H1 (cell line): Measurements from ENCODE around the gene LCAT. TPM values are rescaled to one million over a fixed set of nuclear protein-coding genes. Genes with fewer than 3 reads are reported as not detected.

Experiments used
- CTCF ChIA-PET: fragments of 300-600 bp; sonication (Branson Sonifier 250); formaldehyde crosslinking; loops from one replicate; lab custom pipeline; 2021; ENCODE audit not compliant: partially characterized antibody; lab: Charles Lee
- POLR2A ChIA-PET: fragments of 300-600 bp; sonication (Branson Sonifier 250); formaldehyde crosslinking; loops from one replicate; lab custom pipeline; 2021; ENCODE audit warnings: inconsistent platforms; ENCODE audit not compliant: partially characterized antibody; lab: Charles Lee
- DNase-seq, 2 experiments: peaks; one replicate each; pipeline versions ENCODE4 v3.0.0 to v3.0.0-alpha.2; 2010 to 2022; ENCODE audit warnings: low spot score in 2 of 2, low read depth in 1 of 2, mixed read lengths in 1 of 2
- FAIRE-seq: peaks from 2 replicates; lab custom pipeline; 2011; peaks lifted over from hg19 to GRCh38; lab: Jason Lieb, UNC
- H2AFZ ChIP-seq: 2 replicates; pipeline ENCODE4 v1.8.1; 2012; ENCODE audit warnings: low read length, inconsistent platforms
- H2AK5ac ChIP-seq: 2 replicates; pipeline ENCODE4 v1.6.1; 2013; ENCODE audit warnings: low read depth, low read length
- H2BK120ac ChIP-seq: replicated peaks from 2 replicates; pipeline ENCODE3; 2013; ENCODE audit warnings: low read depth, low read length, inconsistent platforms
- H2BK12ac ChIP-seq: 2 replicates; pipeline ENCODE4 v1.6.1; 2013; ENCODE audit warnings: low read depth, low read length
- H2BK15ac ChIP-seq: 2 replicates; pipeline ENCODE4 v1.6.1; 2013; ENCODE audit warnings: low read length
- H2BK20ac ChIP-seq: 2 replicates; pipeline ENCODE4 v1.6.1; 2013; ENCODE audit warnings: low read length
- H2BK5ac ChIP-seq: 2 replicates; pipeline ENCODE4 v1.6.1; 2013; ENCODE audit warnings: low read depth, low read length
- H3K14ac ChIP-seq: 2 replicates; pipeline ENCODE4 v1.6.1; 2013; ENCODE audit warnings: inconsistent platforms; ENCODE audit not compliant: insufficient read length
- H3K18ac ChIP-seq: 2 replicates; pipeline ENCODE4 v1.6.1; 2013; ENCODE audit warnings: low read length; ENCODE audit errors: extremely low read depth
- H3K23ac ChIP-seq: 2 replicates; pipeline ENCODE4 v1.6.1; 2013; ENCODE audit warnings: inconsistent platforms; ENCODE audit not compliant: insufficient read length
- H3K23me2 ChIP-seq: 2 replicates; pipeline ENCODE4 v1.6.1; 2013; ENCODE audit warnings: low read depth, low read length
- H3K27ac ChIP-seq: 2 replicates; pipeline ENCODE4 v1.6.1; 2011; ENCODE audit warnings: low read depth, low read length, inconsistent platforms
- H3K27me3 ChIP-seq, 4 experiments: replicated peaks in 1 of 4; 1 replicate in 1 of 4; 2 replicates in 3 of 4; pipeline versions ENCODE4 v1.6.1 to v1.8.1; 2011 to 2013; ENCODE audit warnings: low read length in 3 of 4, mild to moderate bottlenecking in 3 of 4, inconsistent platforms in 2 of 4, mixed read lengths in 2 of 4, moderate library complexity in 1 of 4; ENCODE audit not compliant: control insufficient read depth in 3 of 4, insufficient read depth in 3 of 4; ENCODE audit errors: extremely low read depth in 1 of 4
- H3K36me3 ChIP-seq, 4 experiments: 2 replicates each; pipeline versions ENCODE4 v1.6.1 to v1.8.1; 2011 to 2013; ENCODE audit warnings: mild to moderate bottlenecking in 4 of 4, low read length in 3 of 4, moderate library complexity in 2 of 4, control low read depth in 1 of 4, inconsistent platforms in 1 of 4; ENCODE audit not compliant: insufficient read depth in 4 of 4, control insufficient read depth in 2 of 4
- H3K4ac ChIP-seq: replicated peaks from 2 replicates; pipeline ENCODE3; 2013; ENCODE audit warnings: low read length, low read depth, mixed read lengths, inconsistent platforms; ENCODE audit not compliant: insufficient read length
- H3K4me1 ChIP-seq, 4 experiments: replicated peaks in 1 of 4; 1 replicate in 1 of 4; 2 replicates in 3 of 4; pipeline versions ENCODE4 v1.6.1 to v1.8.1; 2011 to 2013; ENCODE audit warnings: low read length in 3 of 4, inconsistent platforms in 2 of 4, mixed read lengths in 1 of 4; ENCODE audit not compliant: insufficient read depth in 4 of 4, control insufficient read depth in 3 of 4
- H3K4me2 ChIP-seq, 2 experiments: 2 replicates each; pipeline versions ENCODE4 v1.6.1 to v1.8.1; 2011 to 2013; ENCODE audit warnings: low read depth in 2 of 2, low read length in 2 of 2, control low read depth in 1 of 2, inconsistent platforms in 1 of 2, mild to moderate bottlenecking in 1 of 2; ENCODE audit not compliant: insufficient read depth in 1 of 2
- H3K4me3 ChIP-seq, 4 experiments: fragments of 200-600, 300-600 bp in 1 of 4; sonication (generic), shearing (Covaris generic), sonication (Bioruptor Twin) in 1 of 4; 2 replicates each; pipeline versions ENCODE4 v1.5.1 to v1.8.1; 2011 to 2016; ENCODE audit warnings: low read length in 4 of 4, low read depth in 3 of 4, control low read depth in 2 of 4, inconsistent platforms in 2 of 4, mild to moderate bottlenecking in 2 of 4, mixed read lengths in 1 of 4, moderate library complexity in 1 of 4; ENCODE audit not compliant: insufficient read depth in 2 of 4; ENCODE audit errors: extremely low read depth in 1 of 4
- H3K56ac ChIP-seq: replicated peaks from 2 replicates; pipeline ENCODE3; 2013; ENCODE audit warnings: low read depth, mild to moderate bottlenecking, mixed read lengths, low read length, inconsistent platforms; ENCODE audit not compliant: insufficient read length
- H3K79me1 ChIP-seq: 2 replicates; pipeline ENCODE4 v1.6.1; 2013; ENCODE audit warnings: low read depth, low read length, control low read depth
- H3K79me2 ChIP-seq, 2 experiments: 2 replicates each; pipeline versions ENCODE4 v1.6.1 to v1.8.1; 2012 to 2013; ENCODE audit warnings: low read length in 2 of 2, mild to moderate bottlenecking in 2 of 2, inconsistent platforms in 1 of 2; ENCODE audit not compliant: insufficient read depth in 2 of 2, control insufficient read depth in 1 of 2
- H3K9ac ChIP-seq, 4 experiments: replicated peaks in 1 of 4; 1 replicate in 1 of 4; 2 replicates in 3 of 4; pipeline versions ENCODE4 v1.6.1 to v1.8.1; 2011 to 2013; ENCODE audit warnings: low read depth in 3 of 4, low read length in 3 of 4, control low read depth in 2 of 4, mild to moderate bottlenecking in 2 of 4, moderate library complexity in 2 of 4, inconsistent platforms in 1 of 4; ENCODE audit errors: extremely low read depth in 1 of 4
- H3K9me3 ChIP-seq, 2 experiments: 2 replicates each; pipeline versions ENCODE4 v1.6.1 to v1.8.1; 2012 to 2013; ENCODE audit warnings: mild to moderate bottlenecking in 2 of 2, moderate library complexity in 2 of 2, control low read depth in 1 of 2, inconsistent platforms in 1 of 2, low read depth in 1 of 2, low read length in 1 of 2, mixed read lengths in 1 of 2; ENCODE audit not compliant: insufficient read depth in 2 of 2
- H4K20me1 ChIP-seq, 2 experiments: replicated peaks in 1 of 2; 2 replicates each; pipeline versions ENCODE3 to v1.8.1; 2011 to 2013; ENCODE audit warnings: inconsistent platforms in 2 of 2, low read length in 2 of 2, mild to moderate bottlenecking in 1 of 2; ENCODE audit not compliant: insufficient read depth in 2 of 2, control insufficient read depth in 1 of 2
- H4K5ac ChIP-seq: 2 replicates; pipeline ENCODE4 v1.6.1; 2013; ENCODE audit warnings: low read length, low read depth, mixed read lengths, inconsistent platforms; ENCODE audit not compliant: insufficient read length
- H4K8ac ChIP-seq: 2 replicates; pipeline ENCODE4 v1.8.0; 2013; ENCODE audit warnings: mild to moderate bottlenecking, moderate library complexity, low read length, inconsistent platforms; ENCODE audit not compliant: insufficient read depth; ENCODE audit errors: extremely low read depth
- H4K91ac ChIP-seq: replicated peaks from 2 replicates; pipeline ENCODE3; 2013; ENCODE audit warnings: low read length, mixed read lengths, inconsistent platforms; ENCODE audit not compliant: insufficient read length
- CBX5 ChIP-seq: fragments of 300-800, 300-1000 bp; sonication (generic); IDR thresholded peaks from 2 replicates; pipeline ENCODE4 v1.7.1; 2016; ENCODE audit warnings: antibody characterized with exemption, low read length, low read depth
- EGR1 ChIP-seq: IDR thresholded peaks from 2 replicates; pipeline ENCODE4 v1.6.1; 2011; ENCODE audit warnings: low read depth, low read length, borderline replicate concordance
- POLR2AphosphoS5 ChIP-seq: IDR thresholded peaks from 2 replicates; pipeline ENCODE4 v1.6.1; 2011; ENCODE audit warnings: low read depth, low read length
- SRF ChIP-seq: IDR thresholded peaks from 2 replicates; pipeline ENCODE4 v1.6.1; 2011; ENCODE audit warnings: mild to moderate bottlenecking, low read depth, low read length, moderate library complexity
- WGBS, 2 experiments: shearing (Covaris generic) in 1 of 2; methylation state at CpG; one replicate each; pipeline versions ENCODE4 v1.1.6 to v1.1.7; 2013 to 2015; ENCODE audit warnings: low lambda C conversion rate in 2 of 2, mixed read lengths in 2 of 2, inconsistent platforms in 1 of 2, low coverage in 1 of 2, missing lambda C conversion rate in 1 of 2; ENCODE audit not compliant: insufficient replicate concordance in 2 of 2, insufficient coverage in 1 of 2, insufficient read length in 1 of 2; ENCODE audit errors: extremely low coverage in 1 of 2, missing lambda C conversion rate in 1 of 2; 5-methylcytosine and 5-hydroxymethylcytosine counted together
- polyA plus RNA-seq, 7 experiments: library from polyadenylated mRNA; depleted of rRNA in 3 of 7; stranded (reverse) in 5 of 7; unstranded in 2 of 7; fragments of >200 nt in 5 of 7; fragments of 200-250 nt in 2 of 7; gene quantifications; 1 replicate in 5 of 7; 2 replicates in 1 of 7; 4 replicates in 1 of 7; pipeline versions ENCODE4 v1.2.1 to v1.2.3, GENCODE V29; 2011 to 2013; ENCODE audit warnings: missing spikeins in 2 of 7, mixed read lengths in 2 of 7
- total RNA-seq: library from RNA; stranded (reverse); fragmentation: NEBNext Ultra II Directional; extraction: Animal tissue kit (Norgen Biotek cat#: 25700); gene quantifications from 2 replicates; pipeline ENCODE4 v1.2.1, GENCODE V29; 2021

The LCAT gene
- total and polyA plus RNA-seq, 2 of the 8 experiments (the other 6 are each of a cell fraction or from before 2014, with no cell fraction given): 9.4 to 19.6 TPM

DNA sequence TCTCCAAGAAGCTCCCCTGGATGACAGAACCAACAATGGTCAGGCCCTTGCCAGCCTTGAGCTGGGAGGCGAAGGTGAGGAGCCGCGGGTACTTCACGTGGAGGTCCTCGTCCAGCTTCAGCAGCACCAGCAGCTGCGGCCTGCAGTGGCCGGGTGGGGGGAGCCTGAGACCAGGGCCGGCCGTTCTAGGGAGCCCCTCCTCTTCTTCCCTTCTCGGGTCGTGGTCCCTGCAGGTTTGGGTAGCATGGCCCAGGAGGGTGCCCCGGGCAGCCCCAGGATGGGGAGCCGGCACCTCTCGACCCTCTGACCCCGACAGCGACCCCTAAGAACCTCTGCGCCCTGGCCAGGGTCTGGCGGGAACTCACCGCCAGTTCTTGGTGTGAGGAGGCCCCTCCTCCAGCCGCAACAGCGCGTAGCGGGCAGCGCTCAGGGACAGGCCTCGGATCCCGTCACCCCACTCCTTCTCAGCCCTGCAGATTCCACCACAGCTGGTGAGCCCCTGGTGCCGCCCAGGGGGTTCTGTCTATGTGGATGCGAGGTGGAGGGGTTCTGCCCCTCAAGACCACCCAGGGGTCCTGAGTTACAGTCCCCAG, 3.1 kb upstream of the LCAT start:
- H3K9ac ChIP-seq: no peak overlapping the region
- H2AK5ac ChIP-seq: no peak overlapping the region
- no peaks in the 10 kb centered on the region for H3K9me3 ChIP-seq
- no peak overlapping the region for H2BK20ac ChIP-seq
- no peak overlapping the region for H2BK5ac ChIP-seq
- no peak overlapping the region for H2AFZ ChIP-seq
- H3K14ac ChIP-seq: no peak overlapping the region
- no peak overlapping the region for H3K4me2 ChIP-seq
- no peak overlapping the region for H2BK15ac ChIP-seq
- H3K18ac ChIP-seq: no peak overlapping the region
- no peak overlapping the region for H2BK120ac ChIP-seq
- peaks cover 12 to 59% (median 25%) of the 10 kb centered on the region in 4 experiments for H3K36me3 ChIP-seq
- no peak for FAIRE-seq
- no peak overlapping the region for H3K4ac ChIP-seq
- no peak overlapping the region for H3K4me3 ChIP-seq
- H3K27me3 ChIP-seq: no peaks in the 10 kb centered on the region
- WGBS, 2 experiments: 100% methylated on average over 2 of the region's 28 CpGs; no CpG with 5 or more reads in 1 of the 2 experiments
- H2BK12ac ChIP-seq: no peak overlapping the region
- peaks cover 3% of the 10 kb centered on the region; the same call in 1 of the 2 replicates for H3K23me2 ChIP-seq
- no peak overlapping the region for H3K27ac ChIP-seq
- H3K79me1 ChIP-seq: peaks cover 2% of the 10 kb centered on the region; the same call in 1 of the 2 replicates
- H4K91ac ChIP-seq: no peak overlapping the region
- peaks cover 12 to 39% of the 10 kb centered on the region in 2 experiments for H4K20me1 ChIP-seq
- no peaks in the 10 kb centered on the region for H3K79me2 ChIP-seq
- no peak overlapping the region; the same call in 1 of the 2 replicates for H4K8ac ChIP-seq
- H3K23ac ChIP-seq: no peak overlapping the region
- no peak for DNase-seq
- CTCF ChIA-PET: interaction anchor here (0.6 to 27.1 kb wide), 11 partner anchors 8 to 772 kb away, joined by 3 to 623 read pairs (median 4); partner anchors contain the start of genes EDC4, NRN1L, PSKH1 and SLC12A4
- H3K4me1 ChIP-seq: no peaks in the 10 kb centered on the region; a peak in 1 of 7 replicates
- POLR2A ChIA-PET: interaction anchor here (0.6 to 8.5 kb wide), 6 partner anchors 12 to 119 kb away, joined by 3 to 47 read pairs (median 4); partner anchors contain the start of gene PSMB10
- H4K5ac ChIP-seq: no peak overlapping the region
- no peak overlapping the region for H3K56ac ChIP-seq
- no peak for TF ChIP-seq POLR2AphosphoS5
- TF ChIP-seq SRF: no peak
- no peak for TF ChIP-seq CBX5
- TF ChIP-seq EGR1: no peak
